Tongue (tissue), 2 donors: ENCODE measurements around the gene LYPD6B. TPM values are rescaled to one million over a fixed set of nuclear protein-coding genes. Genes with fewer than 3 reads are reported as not detected.
A peak's percentile ranks its signal among the peaks of the same experiment; 100 is the strongest.

Experiments
- DNase-seq: peaks from one replicate; pipeline ENCODE4 v3.0.0-alpha.2; 2015
- total RNA-seq: library from RNA; depleted of rRNA; stranded (reverse); fragments of >200 nt; gene quantifications from one replicate; pipeline ENCODE4 v1.2.3, GENCODE V29; 2014

LYPD6B gene
- total RNA-seq = 1.7 TPM

GRCh38 chr2:149038442-149039212 lies at the start of gene LYPD6B:
Gene LYPD6B (plus strand): TSS chr2:149038699. CDS start chr2:149130949, 92,250 bp downstream.
- no peak for DNase-seq

GRCh38 chr2:148989882-148990493 lies 48.5 kb upstream of the LYPD6B start:
- peak; percentile 92 for DNase-seq

- no peak for DNase-seq
Observed at GRCh38 chr2:148990968-148991367, 47.5 kb upstream of the LYPD6B start.

- no peak for DNase-seq
Observed at GRCh38 chr2:148992448-148992847, 46.1 kb upstream of the LYPD6B start.

GRCh38 chr2:148993351-148993750 lies 45.1 kb upstream of the LYPD6B start:
- DNase-seq = no peak

- no peak for DNase-seq
Observed at GRCh38 chr2:148994341-148994740, 44.2 kb upstream of the LYPD6B start.

- DNase-seq = no peak
Observed at GRCh38 chr2:148996805-148997204, 41.7 kb upstream of the LYPD6B start.

- no peak for DNase-seq
Observed at GRCh38 chr2:148998165-148998830, 40.2 kb upstream of the LYPD6B start.

GRCh38 chr2:148998831-148999200 lies 39.7 kb upstream of the LYPD6B start:
- DNase-seq = no peak

GRCh38 chr2:148999451-148999921 lies 39.0 kb upstream of the LYPD6B start:
- DNase-seq = no peak

GRCh38 chr2:149000158-149000938 lies 38.2 kb upstream of the LYPD6B start:
- no peak for DNase-seq

- no peak for DNase-seq
Observed at GRCh38 chr2:149001496-149001895, 37.0 kb upstream of the LYPD6B start.

GRCh38 chr2:149002378-149002890 lies 36.1 kb upstream of the LYPD6B start:
- DNase-seq = no peak

- no peak for DNase-seq
Observed at GRCh38 chr2:149002891-149003740, 35.4 kb upstream of the LYPD6B start.

- DNase-seq = no peak
Observed at GRCh38 chr2:149004836-149005235, 33.7 kb upstream of the LYPD6B start.

- DNase-seq = no peak
Observed at GRCh38 chr2:149005471-149006077, 32.9 kb upstream of the LYPD6B start.

GRCh38 chr2:149006883-149007543 lies 31.5 kb upstream of the LYPD6B start:
- DNase-seq = no peak

GRCh38 chr2:149008381-149008780 lies 30.1 kb upstream of the LYPD6B start:
- DNase-seq = no peak

- DNase-seq = no peak
Observed at GRCh38 chr2:149009576-149010461, 28.7 kb upstream of the LYPD6B start.
